Measurements from ENCODE around the gene GRIN1. TPM values are rescaled to one million over a fixed set of nuclear protein-coding genes. Genes with fewer than 3 reads are reported as not detected.

Gene GRIN1
- total RNA-seq, 1 donor from 2014 or later, result 0.17 TPM

DNA sequence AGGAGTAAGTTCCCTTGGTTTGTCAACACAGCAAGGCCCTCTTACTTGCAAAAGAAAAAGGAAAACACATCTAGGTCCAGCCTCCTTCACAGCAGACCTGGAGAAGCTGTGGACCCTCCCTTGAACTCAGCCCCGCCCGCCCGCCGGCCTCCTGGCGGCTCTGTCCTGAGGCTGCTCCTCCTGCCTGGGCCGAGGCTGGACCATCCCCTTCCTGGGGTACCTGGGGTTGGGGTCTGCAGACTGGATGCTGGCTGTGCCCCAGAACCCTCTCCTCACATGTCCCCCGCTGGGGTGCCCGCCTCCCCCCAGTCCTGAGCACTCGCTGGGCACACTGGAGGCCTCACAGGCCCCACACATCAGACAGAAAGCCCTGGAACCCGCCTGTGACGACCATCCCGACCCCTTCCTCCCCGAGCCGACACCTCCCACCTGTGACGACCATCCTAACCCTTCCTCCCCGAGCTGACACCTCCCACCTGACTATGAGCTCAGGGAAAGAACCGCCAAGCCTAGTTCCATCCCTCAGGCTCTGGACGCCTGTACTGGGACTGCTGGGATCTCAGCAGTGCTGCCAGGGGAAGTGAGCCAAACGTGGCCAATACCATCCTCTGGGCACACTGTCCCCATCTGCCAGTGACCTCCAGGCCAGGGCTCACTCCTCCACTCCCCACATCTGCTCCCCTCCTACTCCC is 40.1 kb downstream of the GRIN1 start:
- DNase-seq, result no peak

DNA sequence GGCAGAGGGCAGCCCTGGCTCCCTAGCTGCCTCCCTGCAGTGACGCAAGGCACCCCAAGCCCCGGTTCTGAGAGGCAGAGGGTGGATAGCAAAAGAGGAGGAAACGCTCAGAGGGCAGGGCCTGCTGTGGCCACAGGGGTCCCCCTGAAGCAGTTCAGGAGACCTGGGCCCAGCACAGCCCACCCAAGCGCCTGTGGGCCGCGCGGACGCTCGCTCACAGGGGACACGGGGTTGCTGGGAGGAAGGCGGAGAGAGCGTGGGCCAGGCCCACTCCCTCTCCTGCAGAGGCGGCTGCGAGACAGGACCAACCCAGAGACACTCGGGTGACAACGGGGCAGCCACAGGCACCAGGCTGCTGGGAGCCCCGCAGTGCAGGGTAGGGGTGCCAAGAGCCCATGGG is 40.8 kb downstream of the GRIN1 start:
- DNase-seq, result no peak

DNA sequence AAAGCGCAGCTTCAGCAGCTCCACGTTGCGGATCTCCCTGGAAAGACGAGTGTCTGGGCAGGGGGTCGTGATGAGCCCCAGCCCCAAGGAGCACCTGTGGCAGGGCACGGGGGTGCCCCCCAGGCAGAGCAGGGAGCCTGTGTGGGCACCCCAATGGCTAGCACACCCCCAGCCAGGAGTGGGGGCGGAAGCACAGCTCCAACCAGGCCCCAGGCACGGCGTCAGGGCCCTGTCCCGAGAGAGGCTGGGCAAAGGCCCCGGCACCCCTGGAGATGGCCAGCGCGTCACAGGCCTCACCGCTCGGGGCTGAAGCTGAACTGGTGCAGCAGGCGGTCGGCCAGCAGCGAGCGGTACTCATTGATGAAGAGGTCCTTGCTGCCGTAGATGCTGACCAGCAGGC is 41.5 kb downstream of the GRIN1 start:
- no peak for DNase-seq

DNA sequence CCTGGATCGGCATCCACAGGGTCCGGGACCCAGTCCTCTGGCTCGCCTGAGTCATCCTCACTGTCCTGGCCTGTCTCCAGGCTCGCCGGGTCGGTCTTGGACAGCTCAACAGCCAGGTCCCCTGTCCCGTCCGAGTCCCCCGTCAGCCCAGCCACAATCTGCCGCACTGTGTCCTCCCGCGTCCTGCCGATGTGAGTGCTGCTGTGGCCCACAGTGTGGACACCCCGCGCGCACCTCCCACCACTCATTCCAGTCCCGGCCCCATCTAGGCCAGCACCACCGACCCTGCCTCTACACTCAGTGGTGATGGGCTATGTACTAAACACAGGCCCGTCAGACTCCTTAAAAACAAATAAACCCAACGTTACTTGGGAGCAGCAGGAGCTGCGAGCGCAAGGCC is 42.7 kb downstream of the GRIN1 start:
- no peak for DNase-seq

DNA sequence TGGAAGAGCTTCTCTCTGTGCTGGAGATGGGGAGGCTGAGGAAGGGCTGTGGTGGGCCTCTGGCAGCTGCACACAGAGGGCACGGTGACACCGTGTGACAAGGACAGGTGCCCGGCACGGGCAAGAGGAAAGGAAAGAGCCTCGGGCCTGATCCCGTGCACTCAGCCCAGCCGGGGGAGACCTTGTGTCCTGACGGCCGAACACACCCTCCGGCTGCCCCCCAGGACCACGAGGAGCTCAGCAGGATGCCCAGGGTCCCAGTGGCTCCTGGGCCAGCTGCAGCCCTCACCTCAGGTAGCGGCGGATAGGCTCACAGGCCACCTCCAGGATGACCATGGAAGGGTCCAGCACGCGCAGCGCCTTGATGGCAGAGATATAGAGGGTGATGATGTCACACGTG is 43.9 kb downstream of the GRIN1 start:
- no peak for DNase-seq

DNA sequence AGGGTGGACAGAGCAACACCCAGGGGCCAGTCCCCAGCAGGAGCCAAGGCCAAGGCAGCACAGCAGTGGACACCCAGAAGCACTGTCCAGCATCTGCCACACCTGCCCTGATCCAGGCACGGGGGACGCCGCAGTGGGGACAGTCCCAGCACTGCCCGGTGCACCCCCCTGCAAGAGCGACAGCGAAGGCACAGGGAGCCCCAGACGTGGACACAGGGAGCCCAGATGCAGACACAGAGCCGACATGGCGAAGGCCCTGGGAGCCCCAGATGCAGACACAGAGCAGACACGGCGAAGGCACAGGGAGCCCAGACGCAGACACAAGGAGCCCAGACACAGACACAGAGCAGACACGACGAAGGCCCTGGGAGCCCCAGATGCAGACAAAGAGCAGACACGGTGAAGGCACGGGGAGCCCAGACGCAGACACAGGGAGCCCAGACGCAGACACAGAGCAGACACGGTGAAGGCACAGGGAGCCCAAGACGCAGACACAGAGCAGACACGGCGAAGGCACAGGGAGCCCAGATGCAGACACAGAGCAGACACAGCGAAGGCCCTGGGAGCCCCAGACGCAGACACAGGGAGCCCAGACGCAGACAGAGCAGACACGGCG is 45.1 kb downstream of the GRIN1 start:
- no peak for DNase-seq

DNA sequence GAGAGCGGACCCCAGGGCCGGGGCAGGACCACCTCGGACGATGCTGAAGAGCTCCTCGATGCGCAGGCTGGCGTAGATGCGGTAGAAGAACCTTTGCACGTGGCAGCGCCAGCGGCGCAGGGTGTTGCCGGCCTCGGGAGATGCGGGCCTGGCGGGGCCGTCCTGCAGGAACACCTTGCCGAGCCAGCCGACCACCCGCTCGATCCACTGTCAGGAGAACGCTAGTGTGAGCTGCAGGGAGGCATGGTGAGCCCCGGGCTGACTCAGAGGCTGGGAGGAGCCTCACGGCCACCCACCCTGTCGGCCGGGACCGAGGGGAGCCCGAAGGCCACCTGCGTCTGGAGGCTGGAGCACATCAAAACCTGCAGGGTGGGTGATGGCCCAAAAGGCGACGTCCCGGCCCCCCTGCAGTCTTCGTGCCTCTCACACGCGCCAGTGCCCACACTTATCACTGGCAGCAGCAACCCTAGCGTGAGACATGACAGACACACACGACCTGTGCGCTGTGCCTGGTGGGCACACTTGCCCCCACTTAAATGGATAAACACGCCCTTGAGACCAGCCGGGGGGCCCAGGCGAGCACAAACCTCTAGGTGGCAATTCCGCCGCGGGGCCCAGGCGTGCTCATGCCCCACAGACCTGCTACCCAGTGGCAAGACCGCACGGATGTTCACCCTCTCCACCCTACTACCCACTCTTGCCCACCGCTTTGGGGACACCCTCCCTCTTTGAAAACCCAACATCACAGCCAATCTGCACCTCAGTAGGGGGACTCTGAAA is 46.1 kb downstream of the GRIN1 start:
- no peak for DNase-seq

DNA sequence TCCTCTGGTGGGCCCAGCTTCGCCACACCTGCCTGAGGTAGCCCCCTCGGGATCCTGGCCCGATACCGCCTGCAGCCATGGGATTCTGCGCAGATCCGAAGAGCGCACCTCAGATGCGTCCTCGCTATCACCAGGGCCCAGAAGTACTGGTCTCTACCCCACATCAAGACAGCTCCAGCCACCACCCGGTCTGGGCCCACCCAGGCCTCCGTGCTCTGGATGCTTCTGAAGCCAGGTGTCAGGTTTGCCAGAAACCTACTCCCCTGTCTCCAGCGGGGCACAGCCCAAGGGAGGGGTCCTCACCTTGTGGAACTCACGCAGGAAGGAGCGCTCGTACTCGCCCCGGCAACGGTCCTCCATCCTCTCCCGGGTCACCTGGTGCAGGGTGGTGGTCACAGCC is 47.0 kb downstream of the GRIN1 start:
- DNase-seq, result no peak

DNA sequence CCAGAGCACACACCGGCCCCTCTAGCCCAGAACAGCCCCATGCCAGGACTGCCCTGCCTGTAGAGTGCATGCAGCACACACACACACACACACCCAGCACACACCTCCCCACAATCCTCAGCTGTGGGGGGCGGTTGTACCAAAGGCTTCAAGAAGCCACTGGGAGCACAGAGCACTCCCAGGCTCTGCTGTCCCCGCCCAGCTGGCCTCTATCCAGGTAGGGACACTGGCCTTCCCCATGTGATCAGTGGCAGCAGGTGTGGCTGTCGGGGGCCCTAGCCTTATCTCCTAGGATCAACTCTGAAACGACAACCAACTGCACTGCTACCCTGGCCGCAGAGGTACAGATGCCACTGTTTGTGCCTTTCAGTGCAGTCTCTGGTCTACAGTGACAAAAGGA is 47.4 kb downstream of the GRIN1 start:
- no peak for DNase-seq

DNA sequence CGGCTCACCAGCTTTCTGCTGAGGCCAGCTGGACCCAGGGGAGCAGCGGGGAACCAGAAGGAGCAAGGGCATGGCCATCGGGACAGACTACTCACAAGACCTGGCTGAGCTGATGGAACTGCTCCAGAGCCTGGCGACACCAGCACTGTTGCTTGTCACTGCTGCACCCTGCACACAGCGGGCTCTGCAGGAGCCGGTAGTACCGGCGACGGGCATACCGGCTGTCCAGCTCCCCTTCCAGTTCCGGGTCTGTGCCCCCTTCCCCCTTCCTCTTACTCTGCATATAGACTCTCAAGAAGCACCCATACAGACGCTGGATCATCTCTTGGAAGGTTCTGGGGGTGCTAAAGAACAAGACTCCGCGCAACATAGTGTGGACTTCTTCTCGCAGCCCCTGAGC is 48.4 kb downstream of the GRIN1 start:
- no peak for DNase-seq

DNA sequence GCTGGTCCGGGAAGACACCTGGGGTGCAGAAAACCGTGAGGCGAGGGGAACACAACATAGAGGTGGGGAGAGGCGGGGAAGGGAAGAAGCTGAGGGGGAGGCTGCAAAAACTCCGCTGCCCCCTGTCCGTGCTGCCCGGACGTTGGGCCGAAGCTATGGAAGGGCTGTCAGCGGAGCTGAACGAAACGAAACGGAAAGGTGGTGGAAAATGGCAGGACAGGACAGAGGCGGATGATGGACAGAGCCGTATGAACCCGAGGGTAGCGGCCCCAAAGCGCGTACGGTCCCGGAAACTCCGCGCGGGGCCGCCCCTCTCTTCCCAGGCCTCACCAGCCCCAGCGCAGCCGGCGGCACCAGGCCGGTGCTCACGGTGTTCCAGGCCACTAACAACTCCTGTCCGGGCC is 49.1 kb downstream of the GRIN1 start:
- DNase-seq, result no peak

DNA sequence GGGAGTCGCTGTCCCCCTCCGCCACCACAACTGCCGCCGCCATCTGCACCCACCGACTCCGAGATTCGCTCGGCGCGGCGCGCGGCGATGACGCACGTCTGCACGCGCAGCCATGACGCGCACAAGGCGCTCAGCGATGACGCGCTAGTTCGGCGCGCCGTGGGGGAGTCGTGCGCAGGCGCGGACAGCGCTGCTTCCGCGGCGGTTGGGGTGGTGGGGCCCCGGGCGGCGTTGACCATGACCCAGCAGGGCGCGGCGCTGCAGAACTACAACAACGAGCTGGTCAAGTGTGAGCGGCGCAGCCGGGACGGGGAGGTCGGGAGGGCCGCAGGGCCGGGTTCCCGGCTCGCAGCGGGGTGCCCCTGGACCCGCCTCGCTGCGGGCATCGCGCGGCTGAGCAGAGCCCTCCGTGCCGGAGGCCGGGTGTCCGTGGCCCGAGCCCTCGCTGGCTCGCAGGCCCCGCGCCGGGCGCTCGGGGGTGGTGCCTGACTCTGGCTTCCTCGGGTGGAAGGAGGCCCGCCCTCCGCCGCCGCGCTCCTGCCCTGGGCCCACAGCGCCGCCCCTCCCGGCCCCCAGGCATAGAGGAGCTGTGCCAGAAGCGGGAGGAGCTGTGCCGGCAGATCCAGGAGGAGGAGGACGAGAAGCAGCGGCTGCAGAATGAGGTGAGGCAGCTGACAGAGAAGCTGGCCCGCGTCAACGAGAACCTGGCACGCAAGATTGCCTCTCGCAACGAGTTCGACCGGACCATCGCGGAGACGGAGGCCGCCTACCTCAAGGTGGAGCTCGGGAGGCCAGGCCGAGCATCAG is 49.7 kb downstream of the GRIN1 start, which contains the start of the genes ANAPC2 and SSNA1:
Gene ANAPC2 (minus strand): TSS at position 71 of the 807 bp plus-strand sequence. CDS start 28 bp downstream, at position 43.
Gene SSNA1 (plus strand): TSS at position 187 of the 807 bp plus-strand sequence. CDS start 51 bp downstream, at position 238.
- DNase-seq, result peak; percentile 97

DNA sequence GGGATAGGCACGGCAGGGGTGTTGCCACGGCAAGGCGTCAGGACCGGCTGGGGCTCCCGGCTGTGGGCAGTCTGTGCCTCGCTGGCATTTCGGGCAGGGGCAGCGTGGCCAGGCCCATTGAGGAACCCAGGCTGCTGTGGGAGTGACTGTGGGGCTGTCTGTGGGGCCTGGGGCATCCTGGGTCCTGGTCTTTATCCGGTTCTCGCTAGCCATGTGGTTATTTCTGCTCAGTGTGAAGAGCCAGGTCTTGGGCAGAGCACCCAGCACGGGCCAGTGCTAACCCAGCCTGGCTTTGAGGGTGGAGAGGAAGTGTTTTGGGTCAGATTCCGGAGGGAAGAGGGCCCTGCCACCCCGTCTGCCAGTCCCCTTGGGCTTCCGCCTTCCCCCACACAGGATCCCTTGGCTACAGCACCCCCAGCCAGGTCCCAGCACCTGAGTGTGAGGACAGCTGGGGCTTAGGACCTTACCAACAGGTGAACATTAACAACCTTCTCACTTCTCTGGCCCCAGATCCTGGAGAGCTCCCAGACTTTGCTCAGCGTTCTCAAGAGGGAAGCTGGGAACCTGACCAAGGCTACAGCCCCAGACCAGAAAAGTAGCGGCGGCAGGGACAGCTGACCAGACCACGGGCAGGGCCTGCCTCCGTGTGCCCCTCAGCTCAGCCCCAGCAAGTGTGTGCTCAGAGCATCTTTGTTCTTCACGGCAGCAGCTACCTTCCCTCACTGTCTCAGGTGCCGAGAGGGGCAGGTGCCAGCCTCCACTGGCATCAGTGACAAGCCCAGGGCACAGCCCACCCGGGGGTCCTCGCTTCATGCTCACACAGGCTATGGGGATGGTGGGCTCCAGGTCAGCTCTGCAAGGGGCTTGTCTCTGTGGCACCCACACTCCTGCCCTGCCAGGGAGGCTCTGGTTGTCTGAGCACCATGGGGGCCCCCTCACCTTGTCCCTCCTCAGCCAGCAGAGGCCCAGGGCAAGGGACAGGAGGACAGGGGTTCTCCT is 50.6 kb downstream of the GRIN1 start:
- no peak for DNase-seq

DNA sequence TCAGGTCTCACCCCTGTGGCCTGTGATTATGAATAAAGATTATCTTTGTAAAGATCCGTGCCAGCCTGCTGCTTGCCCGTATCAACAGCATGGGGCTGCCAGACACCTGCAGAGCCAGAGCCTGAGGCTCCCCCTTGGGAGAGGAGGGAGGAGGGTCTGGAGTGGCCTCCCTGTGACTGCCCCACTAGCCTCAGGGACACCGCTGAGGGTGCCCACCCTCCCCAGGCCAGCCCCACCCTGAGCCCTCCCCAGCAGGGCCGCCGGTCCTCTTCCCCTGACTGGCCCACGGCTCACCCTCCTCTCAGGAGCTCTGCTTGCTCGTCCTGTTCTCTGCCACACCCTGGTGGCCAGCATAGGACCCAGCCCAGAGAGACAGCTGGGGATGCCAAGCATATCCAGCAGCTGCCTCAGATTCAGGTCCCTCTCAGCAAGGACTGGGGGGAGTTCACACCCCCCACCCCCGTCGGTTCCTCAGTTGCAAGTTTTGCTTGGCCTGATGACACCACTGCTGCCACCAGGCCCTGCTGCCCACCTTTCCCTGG is 51.4 kb downstream of the GRIN1 start:
- DNase-seq, result no peak

DNA sequence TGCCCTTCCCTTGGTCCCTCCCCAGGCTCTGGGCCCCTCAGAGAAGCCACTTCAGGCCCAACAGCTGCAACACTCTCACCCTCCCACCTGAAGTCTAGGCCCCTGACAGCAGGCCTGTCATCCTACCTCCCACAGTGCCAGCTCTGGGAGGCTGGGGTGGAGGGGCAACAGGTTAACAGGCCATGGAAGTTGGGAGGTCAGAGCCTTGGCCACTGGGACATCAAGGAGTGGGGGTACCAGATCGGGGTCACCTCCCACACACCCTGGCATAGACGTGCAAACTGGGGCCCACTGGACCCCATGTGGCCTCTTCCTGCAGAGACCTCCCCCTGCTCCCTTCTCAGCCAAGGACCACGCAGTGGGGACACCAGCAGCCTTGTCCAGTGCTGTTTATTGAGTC is 52.3 kb downstream of the GRIN1 start:
- DNase-seq, result no peak

DNA sequence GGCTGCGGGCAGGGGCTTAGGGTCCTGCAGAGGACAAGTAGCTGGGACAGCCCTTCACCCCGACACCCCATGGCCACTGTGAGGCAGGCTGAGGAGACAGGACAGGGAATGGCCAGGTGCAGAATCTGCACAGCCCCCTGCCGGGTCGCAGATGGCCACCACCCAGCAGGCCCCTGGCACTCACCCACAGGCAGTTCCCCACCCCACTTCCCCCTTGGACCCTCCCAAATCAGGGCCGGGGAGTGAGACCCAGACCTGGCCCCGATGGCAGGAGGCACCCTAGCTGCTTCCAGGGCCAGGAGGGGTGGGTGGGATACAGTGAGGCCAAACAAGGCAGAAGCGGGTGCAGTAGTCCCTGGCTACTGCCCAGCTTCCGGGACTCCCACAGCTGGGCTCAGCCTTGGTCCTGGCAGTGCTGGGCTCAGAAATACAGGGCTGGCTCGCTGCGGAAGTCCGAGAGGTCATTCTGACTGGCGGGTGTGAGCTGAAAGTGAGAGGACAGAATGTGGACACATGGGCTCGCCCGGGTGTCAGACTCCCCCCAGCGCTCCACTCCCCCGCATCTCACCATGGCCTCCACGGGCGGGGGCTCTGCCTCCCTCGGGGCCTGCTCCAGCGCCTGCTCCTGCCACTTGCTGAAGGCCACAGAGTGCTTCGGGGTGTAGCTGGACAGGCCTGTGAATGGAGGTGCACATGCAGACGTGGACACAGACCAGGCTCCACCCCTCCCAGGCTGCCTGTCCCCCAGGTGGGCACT is 52.9 kb downstream of the GRIN1 start:
- DNase-seq, result no peak

DNA sequence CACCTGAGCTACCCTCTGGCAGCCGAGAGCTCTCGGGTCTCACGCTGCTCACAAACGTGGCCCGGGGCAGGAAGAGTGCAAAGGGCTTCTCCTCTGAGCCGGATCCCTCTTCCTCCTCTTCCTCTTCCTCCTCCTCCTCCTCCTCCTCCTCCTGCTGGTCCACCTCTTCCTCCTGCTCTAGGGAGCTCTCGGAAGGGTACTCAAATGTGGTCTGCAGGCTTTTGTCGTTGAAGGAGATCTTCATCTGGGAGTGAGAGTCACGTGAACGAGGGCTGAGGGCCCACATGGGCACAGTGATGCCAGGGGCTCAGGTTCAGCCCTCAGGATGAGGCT is 53.5 kb downstream of the GRIN1 start:
- DNase-seq, result no peak

DNA sequence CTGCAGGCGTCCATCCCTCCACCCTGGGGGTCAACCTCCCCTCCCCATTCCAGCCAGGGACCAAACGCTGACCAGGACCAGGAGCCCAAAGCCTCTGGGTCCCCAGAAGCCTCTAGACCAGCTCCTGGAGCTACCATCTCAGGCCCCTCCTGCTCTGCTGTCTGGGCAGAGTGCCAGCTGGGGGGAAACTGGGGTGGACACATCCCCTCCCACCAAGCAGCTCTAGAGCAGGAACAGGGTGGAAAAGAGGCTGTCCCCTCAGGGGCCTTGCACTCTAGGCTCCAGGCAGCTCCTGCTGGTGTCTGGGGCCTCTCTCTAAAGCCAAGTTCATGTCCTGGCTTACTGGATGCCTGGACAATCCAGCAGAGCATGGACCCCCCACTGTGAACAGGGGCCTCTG is 53.9 kb downstream of the GRIN1 start:
- DNase-seq, result no peak

DNA sequence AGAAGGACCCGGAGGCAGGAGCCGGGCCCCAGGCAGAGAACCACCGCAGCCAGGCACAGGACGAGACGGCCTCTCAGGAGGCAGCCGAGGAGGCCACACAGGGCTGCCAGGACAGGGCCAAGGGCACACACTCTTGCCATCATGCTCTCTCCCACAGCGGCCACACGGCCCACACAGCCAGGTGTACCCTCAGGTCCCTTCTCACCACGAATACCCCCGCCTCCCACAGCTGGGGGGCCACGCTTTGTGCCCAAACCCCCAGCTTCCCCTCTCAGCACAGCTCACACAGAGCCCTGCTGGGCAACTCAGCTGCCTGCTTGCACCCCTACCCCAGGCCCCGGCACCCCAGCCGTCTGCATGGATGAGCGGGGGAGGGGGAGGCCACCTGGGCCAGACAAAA is 54.8 kb downstream of the GRIN1 start:
- no peak for DNase-seq

DNA sequence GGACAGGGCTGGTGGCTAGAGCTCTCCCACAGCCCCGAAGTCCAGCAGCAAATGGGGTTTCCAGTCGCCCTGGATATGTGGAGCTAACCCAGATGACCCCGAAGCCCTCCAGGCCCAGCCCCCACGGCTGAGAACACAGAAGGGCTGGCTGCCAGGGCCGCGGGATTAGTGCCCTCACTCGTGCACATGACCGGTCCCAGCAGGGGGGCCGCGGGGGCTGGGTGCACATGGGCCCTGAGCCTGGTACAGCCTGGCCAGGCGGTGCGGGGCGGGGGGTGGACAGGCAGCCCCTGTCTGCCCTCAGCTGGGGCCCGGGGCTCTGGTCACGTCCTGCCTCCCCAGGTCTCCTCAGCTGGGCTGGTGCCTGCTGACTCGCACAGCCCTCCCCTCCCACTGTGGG is 55.4 kb downstream of the GRIN1 start:
- DNase-seq, result no peak

DNA sequence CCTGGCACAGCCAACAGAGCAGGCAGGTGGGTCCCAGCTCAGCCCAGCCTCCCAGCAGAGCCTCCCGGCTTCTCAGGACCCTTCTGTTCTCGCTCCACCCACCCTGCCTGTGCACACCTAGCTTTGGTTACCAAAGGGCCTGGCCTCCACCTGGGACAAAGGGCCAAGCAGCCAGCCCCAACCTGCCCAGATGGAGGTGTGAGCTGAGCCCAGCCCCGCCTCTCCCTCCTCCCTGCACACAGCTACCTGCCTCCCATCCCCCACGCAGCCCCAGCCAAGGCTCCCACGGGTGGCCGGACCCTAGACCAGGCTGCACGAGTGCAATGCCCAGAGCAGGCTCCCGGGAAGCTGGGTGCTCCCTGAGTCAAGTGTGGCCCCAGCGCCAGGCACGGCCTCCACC is 56.0 kb downstream of the GRIN1 start:
- DNase-seq, result no peak

All from dermis blood vessel endothelial cell (primary cell).